HAP-1 (cell line): ENCODE measurements around the gene KATNB1.
A peak's percentile ranks its signal among the peaks of the same experiment; 100 is the strongest.

Experiments
- DNase-seq, 2 experiments: peaks; one replicate each; pipeline ENCODE4 v3.0.0-alpha.2; 2016 to 2020; ENCODE audit warnings: low spot score in 2 of 2
- H3K27me3 ChIP-seq: fragments of 250-450 bp; sonication (Bioruptor Pico); 2 replicates; pipeline ENCODE4 v1.5.1; 2020; ENCODE audit warnings: low read depth, mild to moderate bottlenecking, moderate library complexity
- H3K36me3 ChIP-seq: fragments of 250-450 bp; sonication (Bioruptor Pico); replicated peaks from 2 replicates; pipeline ENCODE4 v1.5.1; 2020; ENCODE audit warnings: mild to moderate bottlenecking
- H3K4me1 ChIP-seq: fragments of 250-450 bp; sonication (Bioruptor Pico); 2 replicates; pipeline ENCODE4 v1.5.1; 2020; ENCODE audit warnings: mild to moderate bottlenecking
- H3K4me3 ChIP-seq: fragments of 250-450 bp; sonication (Bioruptor Pico); 2 replicates; pipeline ENCODE4 v1.5.1; 2020; ENCODE audit warnings: mild to moderate bottlenecking, moderate library complexity
- H3K9me3 ChIP-seq: fragments of 250-450 bp; sonication (Bioruptor Pico); 2 replicates; pipeline ENCODE4 v1.5.1; 2020; ENCODE audit warnings: mild to moderate bottlenecking, moderate library complexity
- in situ Hi-C: fragments of 300-500 bp; cut with MboI; formaldehyde crosslinking; loops from 3 replicates; pipeline ENCODE4 v1.14.3; 2020; ENCODE audit warnings: low sequenced_read_pairs, inconsistent platforms, mixed read lengths

KATNB1 gene

GRCh38 chr16:57757326-57757786 is 21.8 kb downstream of the KATNB1 start:
- no peaks in the 10 kb centered on the region for H3K9me3 ChIP-seq
- in situ Hi-C loops: no loop called here

GRCh38 chr16:57757883-57758282 is 22.3 kb downstream of the KATNB1 start:
- in situ Hi-C loops: no loop called here

More at GRCh38 chr16:57757326-57757786, 21.8 kb downstream of the KATNB1 start:
- Histone ChIP-seq H3K27me3 (no peaks in the 10 kb centered on the region), H3K4me1 (no peaks in the 10 kb centered on the region), H3K4me3 (no peak overlapping the region), H3K36me3 (peaks cover 18% of the 10 kb centered on the region)
- DNase-seq: peak; percentile 42 to 91

GRCh38 chr16:57758331-57759117 is 23.0 kb downstream of the KATNB1 start:
- Histone ChIP-seq H3K27me3 (no peaks in the 10 kb centered on the region), H3K9me3 (no peaks in the 10 kb centered on the region), H3K36me3 (peaks cover 16% of the 10 kb centered on the region), H3K4me3 (no peak overlapping the region), H3K4me1 (no peaks in the 10 kb centered on the region)
- in situ Hi-C loops: no loop called here
- DNase-seq: no peak

More at GRCh38 chr16:57757883-57758282, 22.3 kb downstream of the KATNB1 start:
- no peaks in the 10 kb centered on the region for H3K4me1 ChIP-seq
- H3K4me3 ChIP-seq: no peak overlapping the region
- no peaks in the 10 kb centered on the region for H3K27me3 ChIP-seq
- no peaks in the 10 kb centered on the region for H3K9me3 ChIP-seq
- H3K36me3 ChIP-seq: peaks cover 18% of the 10 kb centered on the region
- DNase-seq: no peak

- Histone ChIP-seq H3K9me3 (no peaks in the 10 kb centered on the region), H3K4me1 (no peaks in the 10 kb centered on the region), H3K4me3 (no peak overlapping the region), H3K36me3 (peaks cover 15% of the 10 kb centered on the region), H3K27me3 (no peaks in the 10 kb centered on the region)
- no peak for DNase-seq
- in situ Hi-C loops: no loop called here
Measured at GRCh38 chr16:57759131-57759530, 23.6 kb downstream of the KATNB1 start.

GRCh38 chr16:57759541-57760356 is 24.2 kb downstream of the KATNB1 start:
- Histone ChIP-seq H3K4me3 (no peak overlapping the region), H3K9me3 (no peaks in the 10 kb centered on the region), H3K4me1 (no peaks in the 10 kb centered on the region), H3K36me3 (peaks cover 15% of the 10 kb centered on the region), H3K27me3 (no peaks in the 10 kb centered on the region)
- in situ Hi-C loops: no loop called here
- DNase-seq: no peak

GRCh38 chr16:57760357-57761160 is 25.0 kb downstream of the KATNB1 start:
- no peak for DNase-seq
- H3K36me3 ChIP-seq: peaks cover 15% of the 10 kb centered on the region
- H3K4me1 ChIP-seq: no peaks in the 10 kb centered on the region
- in situ Hi-C loops: no loop called here
- H3K27me3 ChIP-seq: no peaks in the 10 kb centered on the region
- H3K4me3 ChIP-seq: no peak overlapping the region
- no peaks in the 10 kb centered on the region for H3K9me3 ChIP-seq

- H3K27me3 ChIP-seq: no peaks in the 10 kb centered on the region
- DNase-seq: no peak
- H3K36me3 ChIP-seq: peaks cover 15% of the 10 kb centered on the region
- no peaks in the 10 kb centered on the region for H3K4me1 ChIP-seq
- in situ Hi-C loops: no loop called here
- H3K4me3 ChIP-seq: no peak overlapping the region
- no peaks in the 10 kb centered on the region for H3K9me3 ChIP-seq
Measured at GRCh38 chr16:57761301-57761700, 25.7 kb downstream of the KATNB1 start.

- in situ Hi-C loops: no loop called here
- no peak overlapping the region for H3K4me3 ChIP-seq
- H3K36me3 ChIP-seq: peaks cover 15% of the 10 kb centered on the region
- no peaks in the 10 kb centered on the region for H3K4me1 ChIP-seq
- no peaks in the 10 kb centered on the region for H3K9me3 ChIP-seq
- DNase-seq: no peak
- no peaks in the 10 kb centered on the region for H3K27me3 ChIP-seq
Measured at GRCh38 chr16:57761957-57762356, 26.4 kb downstream of the KATNB1 start.

- Histone ChIP-seq H3K4me1 (no peaks in the 10 kb centered on the region), H3K4me3 (no peak overlapping the region), H3K27me3 (no peaks in the 10 kb centered on the region), H3K36me3 (peaks cover 13% of the 10 kb centered on the region), H3K9me3 (no peaks in the 10 kb centered on the region)
- in situ Hi-C loops: no loop called here
- DNase-seq: no peak
Measured at GRCh38 chr16:57762365-57763040, 26.9 kb downstream of the KATNB1 start.

GRCh38 chr16:57763285-57764005 is 27.9 kb downstream of the KATNB1 start:
- in situ Hi-C loops: no loop called here
- H3K4me1 ChIP-seq: no peaks in the 10 kb centered on the region
- H3K36me3 ChIP-seq: 0 out of 2 replicates have a peak, but pooled peaks cover 9% of the 10 kb centered on the region
- H3K4me3 ChIP-seq: no peak overlapping the region
- DNase-seq: no peak
- H3K27me3 ChIP-seq: no peaks in the 10 kb centered on the region
- no peaks in the 10 kb centered on the region for H3K9me3 ChIP-seq

GRCh38 chr16:57764006-57764340 is 28.4 kb downstream of the KATNB1 start:
- H3K4me3 ChIP-seq: no peak overlapping the region
- no peak for DNase-seq
- in situ Hi-C loops: no loop called here
- no peaks in the 10 kb centered on the region for H3K4me1 ChIP-seq
- H3K9me3 ChIP-seq: no peaks in the 10 kb centered on the region
- H3K36me3 ChIP-seq: 0 out of 2 replicates have a peak, but pooled peaks cover 5% of the 10 kb centered on the region
- no peaks in the 10 kb centered on the region for H3K27me3 ChIP-seq

GRCh38 chr16:57764341-57765159 is 29.0 kb downstream of the KATNB1 start:
- peak; percentile 24 to 84 for DNase-seq
- Histone ChIP-seq H3K4me3 (no peak overlapping the region), H3K4me1 (no peaks in the 10 kb centered on the region), H3K36me3 (no peaks in the 10 kb centered on the region), H3K9me3 (no peaks in the 10 kb centered on the region), H3K27me3 (no peaks in the 10 kb centered on the region)
- in situ Hi-C loops: no loop called here
